GM23338 (cell line): ENCODE data around the gene RHOBTB3.

Experiments
- CREB1 ChIP-seq: fragments of 250-450 bp; sonication (Bioruptor Pico); IDR thresholded peaks from 2 replicates; pipeline ENCODE4 v1.5.0; 2020; ENCODE audit warnings: low read depth, mild to moderate bottlenecking, moderate library complexity
- CTCF ChIP-seq, 2 experiments: fragments of 200-600 bp in 1 of 2; sonication (generic) in 1 of 2; conservative IDR thresholded peaks; 2 replicates each; pipeline versions ENCODE4 v1.5.1 to v1.6.1; 2016 to 2017; ENCODE audit warnings: antibody characterized with exemption in 2 of 2, low read depth in 2 of 2, mild to moderate bottlenecking in 2 of 2, moderate library complexity in 1 of 2
- ETS1 ChIP-seq: IDR thresholded peaks from 2 replicates; pipeline ENCODE4 v1.6.1; 2016; ENCODE audit warnings: antibody characterized with exemption
- EZH2 ChIP-seq: fragments of 200-600 bp; sonication (generic); IDR thresholded peaks from one replicate; pipeline ENCODE4 v1.8.0; 2017; ENCODE audit warnings: antibody characterized with exemption, mild to moderate bottlenecking, low read depth; ENCODE audit not compliant: unreplicated experiment
- EZH2phosphoT487 ChIP-seq: fragments of 200-600 bp; sonication (generic); IDR thresholded peaks from one replicate; pipeline ENCODE4 v1.8.1; 2018; ENCODE audit warnings: antibody characterized with exemption; ENCODE audit not compliant: unreplicated experiment
- JUNB ChIP-seq: IDR thresholded peaks from one replicate; pipeline ENCODE4 v1.6.1; 2016; ENCODE audit warnings: antibody characterized with exemption; ENCODE audit not compliant: unreplicated experiment
- POLR2AphosphoS5 ChIP-seq: IDR thresholded peaks from 2 replicates; pipeline ENCODE4 v1.6.1; 2016; ENCODE audit warnings: antibody characterized with exemption, low read depth
- REST ChIP-seq: IDR thresholded peaks from one replicate; pipeline ENCODE4 v1.6.1; 2018; ENCODE audit warnings: antibody characterized with exemption; ENCODE audit not compliant: unreplicated experiment
- STAT1 ChIP-seq: IDR thresholded peaks from one replicate; pipeline ENCODE4 v1.6.1; 2016; ENCODE audit warnings: antibody characterized with exemption; ENCODE audit not compliant: unreplicated experiment
- ZNF114 ChIP-seq: fragments of 250-450 bp; sonication (Bioruptor Pico); IDR thresholded peaks from 2 replicates; pipeline ENCODE4 v1.5.0; 2020; ENCODE audit warnings: mild to moderate bottlenecking, moderate library complexity
- ZNF331 ChIP-seq: fragments of 250-450 bp; sonication (Bioruptor Pico); IDR thresholded peaks from 2 replicates; pipeline ENCODE4 v1.5.0; 2020; ENCODE audit warnings: low read depth, mild to moderate bottlenecking, moderate library complexity
- ZNF462 ChIP-seq: fragments of 250-450 bp; sonication (Bioruptor Pico); IDR thresholded peaks from 2 replicates; pipeline ENCODE4 v1.5.0; 2020; ENCODE audit warnings: mild to moderate bottlenecking, moderate library complexity

- TF ChIP-seq CTCF (conservative IDR thresholded peaks at IDR 0.05; ENCODE audit: low read depth in 2 of 2) (no peak), EZH2 (no peak), POLR2AphosphoS5 (no peak), JUNB (no peak), REST (no peak), STAT1 (no peak), CREB1 (CRISPR knock-in tag) (no peak), ZNF331 (CRISPR knock-in tag) (no peak), ETS1 (no peak), EZH2phosphoT487 (no peak), ZNF114 (CRISPR knock-in tag) (no peak), ZNF462 (no peak)
Measured at GRCh38 chr5:95837492-95837891, 106.4 kb downstream of the RHOBTB3 start.
